ENCODE measurements around the gene FREY1.

The FREY1 gene

GRCh38 chr11:45929486-45930030 lies 22.5 kb upstream of the FREY1 start:
- peak overlapping the region; percentile 93 for H3K27ac ChIP-seq
- DNase-seq (ENCODE audit: low read depth, low spot score): no peak

GRCh38 chr11:45928535-45929215 lies 21.6 kb upstream of the FREY1 start:
- peak overlapping the region; percentile 93 for H3K27ac ChIP-seq
- no peak for DNase-seq (ENCODE audit: low read depth, low spot score)

- DNase-seq (ENCODE audit: low read depth, low spot score): no peak
- peak overlapping the region; percentile 93 for H3K27ac ChIP-seq
Observed at GRCh38 chr11:45927684-45928413, 20.8 kb upstream of the FREY1 start.

GRCh38 chr11:45927332-45927683 lies 20.2 kb upstream of the FREY1 start:
- H3K27ac ChIP-seq: no peak overlapping the region
- no peak for DNase-seq (ENCODE audit: low read depth, low spot score)

GRCh38 chr11:45926536-45927331 lies 19.7 kb upstream of the FREY1 start:
- H3K27ac ChIP-seq: no peak overlapping the region
- DNase-seq (ENCODE audit: low read depth, low spot score): no peak

- no peak for DNase-seq (ENCODE audit: low read depth, low spot score)
- H3K27ac ChIP-seq: no peak overlapping the region
Observed at GRCh38 chr11:45926001-45926401, 18.9 kb upstream of the FREY1 start.

- no peak overlapping the region for H3K27ac ChIP-seq
- no peak for DNase-seq (ENCODE audit: low read depth, low spot score)
Observed at GRCh38 chr11:45925550-45925949, 18.5 kb upstream of the FREY1 start.

GRCh38 chr11:45924927-45925326 lies 17.9 kb upstream of the FREY1 start:
- DNase-seq (ENCODE audit: low read depth, low spot score): no peak
- no peak overlapping the region for H3K27ac ChIP-seq

GRCh38 chr11:45924036-45924915 lies 17.2 kb upstream of the FREY1 start:
- no peak overlapping the region for H3K27ac ChIP-seq
- DNase-seq (ENCODE audit: low read depth, low spot score): no peak

- H3K27ac ChIP-seq: no peak within 1 kb of the TSS
- no peak for DNase-seq (ENCODE audit: low read depth, low spot score)
Observed at GRCh38 chr11:45922425-45923082, 15.5 kb upstream of the FREY1 start, which contains the start of gene LARGE2. TSS of gene LARGE2 (plus strand) at chr11:45922656. CDS start at chr11:45922883, 227 bp downstream.

GRCh38 chr11:45921561-45922424 lies 14.7 kb upstream of the FREY1 start:
- H3K27ac ChIP-seq: no peak overlapping the region
- no peak for DNase-seq (ENCODE audit: low read depth, low spot score)

GRCh38 chr11:45920531-45921477 lies 13.7 kb upstream of the FREY1 start:
- DNase-seq (ENCODE audit: low read depth, low spot score): no peak
- H3K27ac ChIP-seq: no peak overlapping the region

- no peak for DNase-seq (ENCODE audit: low read depth, low spot score)
- H3K27ac ChIP-seq: no peak overlapping the region
Observed at GRCh38 chr11:45919806-45920530, 12.9 kb upstream of the FREY1 start.

GRCh38 chr11:45918962-45919675 lies 12.0 kb upstream of the FREY1 start:
- H3K27ac ChIP-seq: no peak overlapping the region
- no peak for DNase-seq (ENCODE audit: low read depth, low spot score)

GRCh38 chr11:45918331-45918941 lies 11.4 kb upstream of the FREY1 start:
- H3K27ac ChIP-seq: peak overlapping the region; percentile 89
- DNase-seq (ENCODE audit: low read depth, low spot score): no peak

Data from epithelial cell of prostate (primary cell).